T-helper 2 cell treated with Interferon-gamma antibody and Interleukin-4, amounts not matched to agents 100 ng/mL and 5 ng/mL, for 36 hours (primary cell): ENCODE measurements around the gene POLR2M. TPM values are rescaled to one million over a fixed set of nuclear protein-coding genes. Genes with fewer than 3 reads are reported as not detected.

ENCODE experiments used
- intact Hi-C: fragments of 100-400 bp; cut with micrococcal nuclease; formaldehyde crosslinking; loops from one replicate; pipeline ENCODE4 v1.15.1; 2023
- total RNA-seq: library from RNA; stranded (reverse); gene quantifications from 2 replicates; pipeline ENCODE4 v1.2.3, GENCODE V29; 2022

Gene POLR2M
- total RNA-seq, 1 donor from 2014 or later = 53.6 TPM

GRCh38 chr15:57691082-57691481 is 15.4 kb upstream of the POLR2M start:
- intact Hi-C loops = no loop called here

GRCh38 chr15:57692709-57693108 is 13.8 kb upstream of the POLR2M start:
- intact Hi-C loops = no loop called here

DNA sequence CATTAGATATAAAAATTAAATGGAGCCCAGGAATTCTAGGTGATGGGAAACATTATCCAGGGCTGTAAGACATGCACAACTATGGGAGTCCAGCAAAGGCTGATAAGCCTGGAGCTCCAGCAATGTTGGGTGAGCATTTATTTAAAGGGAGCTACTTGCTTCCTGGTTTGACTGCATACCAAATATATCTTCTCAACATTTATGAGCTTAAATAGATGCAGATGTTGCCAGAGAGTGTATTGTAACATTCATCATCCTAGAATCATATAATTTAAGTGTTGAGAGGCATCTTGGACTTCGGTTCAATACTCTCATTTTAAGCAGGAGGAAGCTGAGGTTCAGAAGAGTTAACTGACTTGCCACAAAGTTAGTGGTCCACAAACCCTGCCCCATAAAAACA is 12.2 kb upstream of the POLR2M start:
- intact Hi-C loops = no loop called here

DNA sequence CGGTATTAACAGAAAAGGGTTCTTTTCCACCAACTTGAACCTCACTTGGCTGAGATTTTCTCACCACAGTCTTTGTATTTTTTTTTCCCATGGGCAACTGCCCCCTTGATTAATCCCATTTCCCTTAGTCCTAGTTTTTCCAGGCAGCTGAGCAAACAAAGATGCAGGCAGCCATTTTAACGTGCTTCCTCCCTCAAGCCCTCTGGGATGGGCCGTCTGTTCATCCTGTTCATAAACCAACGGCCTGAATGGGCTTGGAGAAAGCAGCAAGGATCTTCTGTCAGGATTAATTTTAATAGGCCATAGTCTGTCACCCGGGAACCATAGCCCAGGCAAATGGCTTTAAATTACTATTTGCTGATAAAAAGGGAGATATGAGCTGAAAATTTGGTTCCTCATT is 10.4 kb upstream of the POLR2M start:
- intact Hi-C loops = no loop called here

DNA sequence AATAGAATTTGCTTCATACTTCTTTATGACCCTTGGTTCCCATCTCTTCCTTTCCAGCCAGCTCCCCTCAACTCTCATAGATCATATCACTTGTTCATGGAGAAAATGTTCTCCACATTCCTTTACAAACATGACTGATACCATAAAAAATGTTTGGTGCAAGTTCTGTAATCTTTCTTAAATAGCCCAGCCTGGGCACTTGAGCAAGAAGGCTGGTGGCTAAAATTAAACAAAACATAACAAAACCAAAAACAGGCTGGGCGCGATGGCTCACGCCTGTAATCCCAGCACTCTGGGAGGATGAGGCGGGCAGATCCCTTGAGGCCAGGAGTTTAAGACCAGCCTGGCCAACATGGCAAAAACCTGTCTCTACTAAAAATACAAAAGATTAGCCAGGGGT is 8.9 kb upstream of the POLR2M start:
- intact Hi-C loops = no loop called here

DNA sequence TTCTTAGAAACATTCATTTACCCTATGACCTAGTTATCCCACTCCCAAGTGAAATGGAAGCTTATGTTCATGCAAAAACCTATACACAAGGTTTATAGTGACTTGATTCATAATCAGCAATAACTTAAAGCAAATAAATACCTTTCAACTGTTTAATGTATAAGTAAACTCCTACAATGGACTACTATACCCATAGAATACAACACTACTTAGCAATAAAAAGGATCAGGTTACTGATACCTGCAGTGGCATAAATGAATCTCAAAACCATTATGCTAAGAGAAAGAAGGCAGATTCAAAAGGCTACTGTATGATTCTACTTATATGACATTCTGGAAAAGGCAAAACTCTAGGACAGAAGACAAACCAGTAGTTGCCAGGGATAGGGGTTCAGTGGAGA is 8.3 kb upstream of the POLR2M start:
- intact Hi-C loops = no loop called here

DNA sequence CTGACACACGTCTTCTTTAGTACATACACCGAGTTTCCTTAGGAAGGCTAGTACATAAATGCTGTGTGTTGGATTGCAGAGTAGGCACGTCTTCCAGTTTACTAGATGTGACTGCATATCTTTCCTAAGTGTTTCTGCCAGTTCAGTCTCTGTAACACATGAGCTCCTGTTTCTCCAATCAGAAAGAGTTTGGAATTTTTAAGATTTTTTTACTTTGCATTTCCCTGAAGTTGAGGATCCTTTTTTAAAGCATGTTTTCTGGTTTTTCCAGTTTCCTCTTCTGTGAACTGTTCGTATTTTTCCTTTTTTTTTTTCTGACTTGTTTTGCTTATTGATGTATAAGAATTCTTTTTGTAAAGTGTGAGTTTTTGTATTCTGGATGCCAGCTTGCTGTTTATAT is 7.5 kb upstream of the POLR2M start:
- intact Hi-C loops = no loop called here

- intact Hi-C loops = no loop called here
Observed at GRCh38 chr15:57703387-57703786, 3.1 kb upstream of the POLR2M start.

DNA sequence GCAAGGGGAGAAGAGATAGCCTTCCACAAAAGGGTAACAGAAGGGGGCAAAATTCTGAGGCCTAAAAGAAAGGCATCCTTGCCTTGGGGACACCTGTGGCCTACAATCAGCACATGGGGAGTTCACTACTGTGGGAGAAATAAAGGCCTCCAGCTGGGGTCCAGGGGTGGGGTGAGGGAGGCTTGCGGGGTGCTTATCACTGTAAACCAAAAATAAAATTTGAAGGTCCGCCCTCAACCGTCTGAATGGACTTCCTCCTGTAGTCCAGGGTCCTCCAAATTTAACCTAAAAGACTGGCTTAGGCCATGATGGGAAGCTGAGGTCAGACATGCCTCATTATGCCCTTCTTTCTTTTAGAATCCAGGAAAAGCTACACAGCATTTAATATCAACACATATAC is 2.1 kb upstream of the POLR2M start:
- intact Hi-C loops = no loop called here

GRCh38 chr15:57705746-57706404 is 639 bp upstream of the POLR2M start:
- intact Hi-C loops = no loop called here

DNA sequence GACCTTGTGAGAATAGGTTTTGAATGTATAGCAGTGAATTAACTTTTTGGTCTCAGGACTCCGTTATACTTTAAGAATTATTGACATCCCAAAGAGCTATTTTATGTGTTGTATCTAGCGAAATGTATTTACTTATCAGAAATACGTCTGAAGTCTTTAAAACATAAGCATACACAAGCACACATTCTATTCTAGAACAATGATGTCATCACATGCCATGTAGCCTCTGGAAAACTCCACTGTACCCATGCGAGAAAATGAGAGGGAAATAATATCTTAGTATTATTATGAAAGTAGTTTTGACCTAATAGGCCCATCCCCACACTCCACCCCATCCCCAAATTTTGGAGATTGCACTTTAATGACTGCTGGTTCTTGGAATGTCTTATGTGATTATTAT is 1.5 kb downstream of the POLR2M start:
- intact Hi-C loops = no loop called here

DNA sequence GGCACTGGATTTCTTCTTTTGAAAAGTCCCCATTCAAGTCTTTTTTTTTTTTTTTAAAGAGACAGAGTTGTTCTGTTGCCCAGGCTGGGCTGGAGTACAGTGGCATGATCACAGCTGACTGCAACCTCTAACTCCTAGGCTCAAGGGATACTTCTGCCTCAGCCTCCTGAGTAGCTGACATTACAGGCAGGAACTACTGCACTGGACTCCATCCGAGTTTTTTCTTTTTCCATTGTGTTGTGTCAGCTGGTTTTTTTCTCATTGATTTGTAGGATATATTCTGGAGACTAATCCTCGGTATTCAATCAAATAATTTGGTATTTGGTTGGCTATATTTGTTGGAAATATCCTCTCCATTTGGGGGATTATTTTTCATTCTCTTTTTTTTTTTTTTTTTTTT is 11.8 kb downstream of the POLR2M start:
- intact Hi-C loops = no loop called here

- intact Hi-C loops = no loop called here
Observed at GRCh38 chr15:57720867-57721266, 14.4 kb downstream of the POLR2M start.

GRCh38 chr15:57726411-57726810 is 19.9 kb downstream of the POLR2M start:
- intact Hi-C loops = no loop called here

DNA sequence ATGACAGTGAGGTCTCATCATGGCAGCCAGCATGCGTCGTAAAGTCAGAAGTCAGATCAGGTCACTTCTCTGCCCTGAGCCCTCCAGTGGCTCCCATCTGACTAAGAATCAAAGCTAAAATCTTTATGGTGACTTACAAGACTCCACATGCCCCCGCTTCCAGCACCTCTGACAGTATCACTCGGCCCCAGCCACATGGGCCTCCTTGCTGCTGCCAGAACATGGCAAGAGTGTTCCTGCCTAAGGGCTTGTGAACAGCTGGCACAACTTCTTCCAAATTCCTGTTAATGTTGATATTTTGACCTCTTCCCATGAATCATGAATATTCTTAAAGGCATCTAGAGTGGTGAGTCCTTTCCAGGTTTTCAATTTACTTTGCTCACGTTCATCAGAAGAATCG is 20.5 kb downstream of the POLR2M start:
- intact Hi-C loops = no loop called here

DNA sequence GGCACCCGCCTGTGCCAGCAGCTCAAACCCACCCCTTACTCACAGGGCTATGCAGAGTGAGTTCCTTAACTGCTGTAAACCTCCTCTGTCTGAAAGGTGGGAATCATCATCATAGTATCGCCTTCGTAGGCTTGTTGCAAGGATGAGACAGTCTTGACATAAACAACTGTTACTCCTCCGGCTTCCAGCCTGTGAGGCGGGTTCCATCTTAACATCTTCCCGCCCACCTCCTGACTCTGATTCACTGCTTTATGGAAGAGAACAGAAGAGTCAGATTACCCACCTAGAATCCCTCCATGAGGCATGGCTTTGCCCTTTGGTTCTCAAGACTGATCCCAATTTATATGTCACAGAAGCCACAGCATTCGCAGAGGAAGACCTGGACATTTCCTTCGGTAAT is 21.9 kb downstream of the POLR2M start:
- intact Hi-C loops = no loop called here

DNA sequence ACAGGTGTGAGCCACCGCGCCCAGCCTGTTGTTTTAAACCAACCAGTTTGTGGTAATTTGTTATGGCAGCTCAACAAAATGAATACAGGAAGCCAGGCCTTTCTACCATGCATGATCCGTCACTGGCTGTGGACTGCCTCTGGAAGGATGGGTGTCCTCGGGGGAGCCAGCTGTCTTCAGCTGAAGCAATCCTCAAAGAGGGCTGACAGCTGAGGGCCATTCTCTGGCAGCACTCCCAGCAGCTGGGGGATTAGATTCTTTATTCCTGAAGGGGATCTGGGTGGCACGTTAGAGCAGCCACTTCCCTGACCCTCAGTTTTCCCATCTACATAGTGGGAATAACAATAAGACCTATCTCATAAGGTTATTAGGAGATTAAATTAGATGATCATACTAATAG is 24.4 kb downstream of the POLR2M start:
- intact Hi-C loops = loop anchor here (5.0 kb wide), 1 partner anchor 131 kb away; no protein-coding TSS in a partner anchor

GRCh38 chr15:57731530-57732103 is 25.1 kb downstream of the POLR2M start:
- intact Hi-C loops = loop anchor here (5.0 kb wide), 1 partner anchor 131 kb away; no protein-coding TSS in a partner anchor

DNA sequence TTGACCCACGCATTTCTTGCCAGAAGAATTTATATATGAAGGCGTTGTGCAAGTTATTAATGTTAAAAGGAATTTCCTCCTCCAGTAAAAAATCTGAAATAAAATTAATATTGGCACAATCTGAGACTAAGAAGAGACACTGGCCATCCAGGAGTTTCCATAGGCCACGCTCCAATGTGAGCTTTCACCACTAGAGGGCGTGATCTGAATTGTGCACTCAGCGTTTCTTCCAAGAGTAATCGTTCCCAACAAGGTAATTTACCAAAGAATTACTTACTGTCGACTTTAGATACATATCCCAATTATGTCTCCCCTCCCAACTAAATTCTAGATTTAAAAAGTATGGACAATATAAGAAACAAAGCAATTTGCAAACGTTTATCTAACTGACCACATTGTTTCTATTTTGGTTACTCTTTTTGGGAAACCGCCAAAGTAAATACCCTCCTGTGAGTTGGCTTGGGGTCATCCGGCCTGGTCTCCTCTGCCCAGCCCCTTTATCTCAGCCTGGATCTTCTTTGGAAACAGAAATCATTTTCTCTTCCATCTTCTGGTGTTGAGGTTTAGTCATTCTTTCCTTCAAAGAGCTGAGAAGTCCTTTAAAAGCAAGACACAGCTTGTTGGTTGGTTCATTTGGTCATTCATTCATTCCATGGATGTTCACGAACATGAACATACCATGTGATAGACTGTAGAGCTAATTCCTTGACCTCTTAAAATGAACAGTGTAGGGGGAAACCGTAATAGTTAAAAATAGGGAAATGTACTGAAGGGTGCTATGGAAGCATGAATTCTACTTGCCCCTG is 26.2 kb downstream of the POLR2M start:
- intact Hi-C loops = loop anchor here (5.0 kb wide), 1 partner anchor 130 kb away; no protein-coding TSS in a partner anchor

DNA sequence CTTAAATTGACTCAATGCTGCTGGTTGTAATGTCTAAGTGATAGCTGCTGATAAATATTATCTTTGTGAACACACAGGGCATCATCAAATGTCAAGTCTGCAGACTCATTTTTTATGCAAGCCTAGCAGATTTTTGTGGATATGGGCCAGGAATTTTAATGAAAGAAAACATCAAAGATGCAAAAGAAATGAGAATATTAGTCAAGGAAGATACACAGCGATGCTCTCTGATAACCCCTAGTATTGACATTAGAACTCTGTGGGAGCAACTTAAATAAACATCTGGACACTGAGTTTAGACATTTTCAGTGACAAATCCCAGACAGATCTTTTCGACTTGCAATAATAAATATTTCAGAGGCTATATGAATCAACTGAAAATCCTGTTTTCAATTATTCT is 28.3 kb downstream of the POLR2M start:
- intact Hi-C loops = loop anchor here (5.0 kb wide), 1 partner anchor 127 kb away; no protein-coding TSS in a partner anchor

DNA sequence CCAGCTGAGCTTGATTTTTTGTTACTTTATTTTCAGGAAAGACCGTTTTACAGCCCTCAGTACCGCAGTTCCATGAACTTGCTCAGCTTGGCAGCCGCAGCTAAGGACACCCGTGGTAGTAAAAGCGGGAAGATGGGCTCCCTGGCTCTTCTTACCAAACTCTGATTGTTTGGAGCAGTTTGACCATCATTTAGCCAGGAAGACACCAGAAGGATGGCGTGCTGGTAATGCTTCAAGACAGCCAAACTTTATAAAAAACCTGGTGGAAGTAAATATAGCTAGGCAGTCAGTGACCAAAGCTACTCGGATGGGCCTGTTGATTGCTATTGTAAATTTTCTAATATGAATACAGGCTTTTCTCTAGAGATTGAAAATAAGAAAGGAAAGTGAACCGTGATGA is 28.9 kb downstream of the POLR2M start:
- intact Hi-C loops = no loop called here

DNA sequence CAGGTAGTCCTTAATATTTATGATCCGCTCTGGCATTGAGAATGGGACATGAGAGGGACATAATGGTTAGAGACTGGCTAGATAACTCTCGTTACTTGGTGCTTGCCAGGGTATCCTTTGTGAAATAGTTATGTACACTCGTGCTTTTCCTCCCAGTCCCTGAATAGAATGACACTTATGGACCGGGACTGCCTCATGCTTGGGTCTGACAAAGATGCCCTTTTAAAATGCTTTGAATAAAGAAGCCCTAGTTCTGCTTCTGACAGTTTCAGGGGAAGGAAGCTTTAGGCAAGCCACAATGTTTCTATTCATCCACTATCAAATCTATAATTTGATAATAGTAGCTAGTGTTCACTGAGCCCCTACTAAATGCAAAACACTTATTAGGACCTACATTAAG is 29.4 kb downstream of the POLR2M start:
- intact Hi-C loops = no loop called here
